Hematopoietic multipotent progenitor cell treated with erythropoietin and hydrocortisone succinate and interleukin-3 and kit ligand, for 15 days (in vitro differentiated cells): Measurements from ENCODE around the gene C5orf47.

Source experiments
- DNase-seq: peaks from one replicate; pipeline ENCODE4 v3.0.0-alpha.2; 2015; ENCODE audit warnings: low spot score

The C5orf47 gene

GRCh38 chr5:174044466-174045254 is 55.7 kb downstream of the C5orf47 start:
- no peak for DNase-seq

- DNase-seq, result no peak
These were observed 56.6 kb downstream of the C5orf47 start, which contains the start of gene NSG2 for GRCh38 chr5:174045470-174046025. Gene NSG2 (plus strand): TSS chr5:174045706. CDS start chr5:174046756, 1,050 bp downstream.

GRCh38 chr5:174046558-174046957 is 57.6 kb downstream of the C5orf47 start:
- DNase-seq, result no peak

- no peak for DNase-seq
These were observed 58.6 kb downstream of the C5orf47 start for GRCh38 chr5:174047472-174048099.

GRCh38 chr5:174052636-174053035 is 63.7 kb downstream of the C5orf47 start:
- no peak for DNase-seq

GRCh38 chr5:174053905-174054304 is 64.9 kb downstream of the C5orf47 start:
- DNase-seq, result no peak
